CD4-positive, alpha-beta memory T cell (primary cell): Measurements from ENCODE around the gene VAV2. TPM values are rescaled to one million over a fixed set of nuclear protein-coding genes. Genes with fewer than 3 reads are reported as not detected.
"Not testable (repeated sequence)": the region's sequence is repeated elsewhere in the genome, so short reads cannot be mapped to it uniquely, and the experiment has no call there.

Experiments used
- CTCF ChIA-PET: fragments of 350-600 bp; sonication (Branson Sonifier 250); formaldehyde crosslinking; loops from one replicate; lab custom pipeline; 2021; ENCODE audit warnings: inconsistent platforms; ENCODE audit not compliant: partially characterized antibody; lab: Charles Lee
- POLR2A ChIA-PET: fragments of 350-600 bp; sonication (Branson Sonifier 250); formaldehyde crosslinking; loops from one replicate; lab custom pipeline; 2021; ENCODE audit not compliant: partially characterized antibody; lab: Charles Lee
- DNase-seq, 5 donors: peaks; one replicate each; pipeline versions ENCODE4 v3.0.0 to v3.0.0-alpha.2; 2020 to 2022; ENCODE audit warnings: mixed read lengths in 1 of 5
- H3K27ac ChIP-seq: one replicate; pipeline ENCODE4 v1.7.0; 2013; ENCODE audit warnings: low read depth, low read length
- H3K27me3 ChIP-seq: 2 replicates; pipeline ENCODE4 v1.7.0; 2013; ENCODE audit warnings: mild to moderate bottlenecking, low read length, moderate library complexity; ENCODE audit not compliant: insufficient read depth
- H3K36me3 ChIP-seq: 2 replicates; pipeline ENCODE4 v1.7.0; 2013; ENCODE audit warnings: mild to moderate bottlenecking, low read length, moderate library complexity; ENCODE audit not compliant: insufficient read depth
- H3K4me1 ChIP-seq: 2 replicates; pipeline ENCODE4 v1.7.0; 2013; ENCODE audit warnings: mild to moderate bottlenecking, low read length, moderate library complexity; ENCODE audit not compliant: insufficient read depth
- H3K4me3 ChIP-seq, 2 donors: one replicate each; pipeline ENCODE4 v1.7.0; 2013; ENCODE audit warnings: low read length in 2 of 2, mild to moderate bottlenecking in 1 of 2
- H3K9me3 ChIP-seq, 2 donors: one replicate each; pipeline ENCODE4 v1.7.0; 2013; ENCODE audit warnings: low read length in 2 of 2, control low read depth in 1 of 2; ENCODE audit not compliant: control insufficient read depth in 1 of 2
- H3K27ac Mint-ChIP-seq, 7 donors: one replicate each; pipeline ENCODE4 v1.8.0; 2020 to 2021; ENCODE audit warnings: mixed read lengths in 7 of 7, mild to moderate bottlenecking in 6 of 7, inconsistent platforms in 3 of 7, moderate library complexity in 3 of 7
- H3K27me3 Mint-ChIP-seq, 2 donors: one replicate each; pipeline ENCODE4 v1.8.0; 2020 to 2021; ENCODE audit warnings: mixed read lengths in 2 of 2
- H3K36me3 Mint-ChIP-seq, 2 donors: one replicate each; pipeline ENCODE4 v1.8.0; 2020 to 2021; ENCODE audit warnings: mixed read lengths in 2 of 2, inconsistent platforms in 1 of 2, mild to moderate bottlenecking in 1 of 2
- H3K4me1 Mint-ChIP-seq, 4 donors: one replicate each; pipeline ENCODE4 v1.8.0; 2020 to 2021; ENCODE audit warnings: mixed read lengths in 4 of 4, mild to moderate bottlenecking in 1 of 4
- H3K4me3 Mint-ChIP-seq, 8 donors: one replicate each; pipeline ENCODE4 v1.8.0; 2020 to 2021; ENCODE audit warnings: mixed read lengths in 8 of 8, mild to moderate bottlenecking in 7 of 8, moderate library complexity in 6 of 8, inconsistent platforms in 3 of 8
- H3K9me3 Mint-ChIP-seq, 8 donors: one replicate each; pipeline ENCODE4 v1.8.0; 2020 to 2021; ENCODE audit warnings: mixed read lengths in 8 of 8, mild to moderate bottlenecking in 5 of 8, inconsistent platforms in 3 of 8, moderate library complexity in 1 of 8
- intact Hi-C: fragments of 100-400 bp; cut with micrococcal nuclease; formaldehyde crosslinking; loops from one replicate; pipeline ENCODE4 v1.15.1; 2023
- polyA plus RNA-seq, 2 donors: library from polyadenylated mRNA; unstranded; fragments of 300-500 nt; fragmentation: Illumina TruSeq; gene quantifications; one replicate each; pipeline ENCODE4 v1.2.3, GENCODE V29; 2021
- total RNA-seq, 2 experiments: library from RNA; stranded (reverse); gene quantifications; one replicate each; pipeline ENCODE4 v1.2.3, GENCODE V29; 2021

The VAV2 gene
- total and polyA plus RNA-seq, 4 experiments from 2014 or later, result 0.26 to 3.0 (median 1.0) TPM

GRCh38 chr9:133768371-133768858 lies 223.7 kb downstream of the VAV2 start:
- Histone ChIP-seq H3K27ac (no peak overlapping the region), H3K36me3 (no peaks in the 10 kb centered on the region), H3K4me1 (no peaks in the 10 kb centered on the region), H3K4me3 (no peak overlapping the region), H3K9me3 (no peaks in the 10 kb centered on the region), H3K27me3 (no peaks in the 10 kb centered on the region)
- no peak overlapping the region for H3K4me3 Mint-ChIP-seq
- peaks cover 9% of the 10 kb centered on the region in 2 donors for H3K36me3 Mint-ChIP-seq
- ChIA-PET POLR2A (no interaction called here), CTCF (no interaction called here)
- DNase-seq, result no peak
- peaks cover 0 to 4% of the 10 kb centered on the region in 2 donors for H3K27me3 Mint-ChIP-seq
- intact Hi-C loops, result no loop called here
- peaks cover 0 to 41% (median 15%) of the 10 kb centered on the region in 8 donors for H3K9me3 Mint-ChIP-seq
- H3K4me1 Mint-ChIP-seq, result no peaks in the 10 kb centered on the region
- no peak overlapping the region for H3K27ac Mint-ChIP-seq

- Mint-ChIP-seq H3K4me1 (no peaks in the 10 kb centered on the region), H3K4me3 (no peak overlapping the region), H3K9me3 (peaks cover 0 to 40% (median 15%) of the 10 kb centered on the region in 8 donors), H3K27ac (no peak overlapping the region), H3K27me3 (peaks cover 0 to 4% of the 10 kb centered on the region in 2 donors), H3K36me3 (peaks cover 9% of the 10 kb centered on the region in 2 donors)
- POLR2A ChIA-PET, result no interaction called here
- Histone ChIP-seq H3K36me3 (no peaks in the 10 kb centered on the region), H3K4me3 (no peak overlapping the region), H3K4me1 (no peaks in the 10 kb centered on the region), H3K27me3 (no peaks in the 10 kb centered on the region), H3K27ac (no peak overlapping the region), H3K9me3 (no peaks in the 10 kb centered on the region)
- no peak for DNase-seq
- intact Hi-C loops, result no loop called here
- CTCF ChIA-PET, result no interaction called here
These were observed 224.5 kb downstream of the VAV2 start for GRCh38 chr9:133767625-133768024.

GRCh38 chr9:133767008-133767407 lies 225.1 kb downstream of the VAV2 start:
- H3K9me3 ChIP-seq, result no peaks in the 10 kb centered on the region
- no peak overlapping the region for H3K4me3 ChIP-seq
- Mint-ChIP-seq H3K27ac (no peak overlapping the region), H3K9me3 (peaks cover 0 to 40% (median 15%) of the 10 kb centered on the region in 8 donors), H3K27me3 (peaks cover 0 to 4% of the 10 kb centered on the region in 2 donors), H3K4me1 (no peaks in the 10 kb centered on the region), H3K36me3 (peaks cover 9% of the 10 kb centered on the region in 2 donors), H3K4me3 (no peak overlapping the region)
- ChIA-PET CTCF (no interaction called here), POLR2A (no interaction called here)
- no peak for DNase-seq
- intact Hi-C loops, result no loop called here
- no peaks in the 10 kb centered on the region for H3K36me3 ChIP-seq
- H3K27me3 ChIP-seq, result no peaks in the 10 kb centered on the region
- H3K4me1 ChIP-seq, result no peaks in the 10 kb centered on the region
- H3K27ac ChIP-seq, result no peak overlapping the region

GRCh38 chr9:133766234-133766633 lies 225.9 kb downstream of the VAV2 start:
- H3K27me3 ChIP-seq, DNase-seq, H3K27ac Mint-ChIP-seq, H3K9me3 ChIP-seq, CTCF ChIA-PET, H3K27ac ChIP-seq, H3K4me3 Mint-ChIP-seq, H3K4me3 ChIP-seq, H3K4me1 Mint-ChIP-seq, POLR2A ChIA-PET, H3K36me3 Mint-ChIP-seq, H3K4me1 ChIP-seq, H3K36me3 ChIP-seq, H3K27me3 Mint-ChIP-seq, intact Hi-C loops: not testable (repeated sequence)
- peaks cover 0 to 40% (median 15%) of the 10 kb centered on the region in 8 donors for H3K9me3 Mint-ChIP-seq

GRCh38 chr9:133763272-133764183 lies 228.6 kb downstream of the VAV2 start:
- Mint-ChIP-seq H3K4me3 (no peak overlapping the region), H3K9me3 (peaks cover 0 to 40% (median 15%) of the 10 kb centered on the region in 8 donors), H3K4me1 (no peaks in the 10 kb centered on the region), H3K27ac (no peak overlapping the region), H3K36me3 (peaks cover 9% of the 10 kb centered on the region in 2 donors), H3K27me3 (peaks cover 0 to 6% of the 10 kb centered on the region in 2 donors)
- H3K4me3 ChIP-seq, result no peak overlapping the region
- DNase-seq, result no peak
- H3K36me3 ChIP-seq, result no peaks in the 10 kb centered on the region
- intact Hi-C loops, result no loop called here
- no peaks in the 10 kb centered on the region for H3K4me1 ChIP-seq
- no peaks in the 10 kb centered on the region for H3K27me3 ChIP-seq
- H3K9me3 ChIP-seq, result no peaks in the 10 kb centered on the region
- no peak overlapping the region for H3K27ac ChIP-seq
- ChIA-PET CTCF (no interaction called here), POLR2A (no interaction called here)

- Histone ChIP-seq H3K4me3 (no peak overlapping the region), H3K27ac (no peak overlapping the region), H3K9me3 (no peaks in the 10 kb centered on the region), H3K27me3 (no peaks in the 10 kb centered on the region), H3K4me1 (no peaks in the 10 kb centered on the region), H3K36me3 (no peaks in the 10 kb centered on the region)
- peaks cover 9% of the 10 kb centered on the region in 2 donors for H3K36me3 Mint-ChIP-seq
- peaks cover 0 to 35% (median 14%) of the 10 kb centered on the region in 8 donors for H3K9me3 Mint-ChIP-seq
- H3K27me3 Mint-ChIP-seq, result peaks cover 0 to 6% of the 10 kb centered on the region in 2 donors
- ChIA-PET CTCF (no interaction called here), POLR2A (no interaction called here)
- H3K4me3 Mint-ChIP-seq, result no peak overlapping the region
- no peak overlapping the region for H3K27ac Mint-ChIP-seq
- no peak for DNase-seq
- intact Hi-C loops, result no loop called here
- no peaks in the 10 kb centered on the region for H3K4me1 Mint-ChIP-seq
These were observed 229.4 kb downstream of the VAV2 start for GRCh38 chr9:133762488-133763271.

GRCh38 chr9:133761641-133762248 lies 230.4 kb downstream of the VAV2 start:
- H3K4me1 Mint-ChIP-seq, result no peaks in the 10 kb centered on the region
- CTCF ChIA-PET, result no interaction called here
- intact Hi-C loops, result no loop called here

More at GRCh38 chr9:133761641-133762248, 230.4 kb downstream of the VAV2 start:
- POLR2A ChIA-PET, result no interaction called here
- peaks cover 0 to 6% of the 10 kb centered on the region in 2 donors for H3K27me3 Mint-ChIP-seq
- H3K9me3 Mint-ChIP-seq, result peaks cover 0 to 25% (median 8%) of the 10 kb centered on the region in 8 donors
- DNase-seq, result no peak
- no peak overlapping the region for H3K27ac ChIP-seq
- no peaks in the 10 kb centered on the region for H3K9me3 ChIP-seq
- no peak overlapping the region for H3K4me3 Mint-ChIP-seq
- no peak overlapping the region for H3K4me3 ChIP-seq
- no peaks in the 10 kb centered on the region for H3K36me3 ChIP-seq
- H3K27me3 ChIP-seq, result no peaks in the 10 kb centered on the region
- H3K4me1 ChIP-seq, result no peaks in the 10 kb centered on the region
- H3K36me3 Mint-ChIP-seq, result peaks cover 9% of the 10 kb centered on the region in 2 donors
- H3K27ac Mint-ChIP-seq, result no peak overlapping the region
